ENCODE measurements around the gene HDGF. TPM values are rescaled to one million over a fixed set of nuclear protein-coding genes. Genes with fewer than 3 reads are reported as not detected.
A peak's percentile ranks its signal among the peaks of the same experiment; 100 is the strongest.

Gene HDGF
- total and polyA plus RNA-seq, 2 of the 8 experiments (the other 6 are each of a cell fraction or from before 2014, with no cell fraction given) = 145 to 391 TPM

- CTCF ChIA-PET (ENCODE audit: partially characterized antibody) = interaction anchor here (0.8 to 3.2 kb wide), 4 partner anchors 21 to 110 kb away, joined by 3 to 26 read pairs (median 6); partner anchors contain the start of gene NTRK1
- Histone ChIP-seq H3K14ac (ENCODE audit: insufficient read length) (no peak overlapping the region), H2BK20ac (ENCODE audit: low read length) (no peak overlapping the region), H3K27me3 (replicated peaks in 1 of 4; ENCODE audit: control insufficient read depth in 3 of 4, extremely low read depth in 1 of 4, insufficient read depth in 3 of 4, low read length in 3 of 4) (no peaks in the 10 kb centered on the region), H3K36me3 (ENCODE audit: control insufficient read depth in 2 of 4, insufficient read depth in 4 of 4, low read length in 3 of 4) (peaks cover 0 to 3% (median 0%) of the 10 kb centered on the region in 4 experiments; a peak in 1 of 8 replicates), H3K4me2 (ENCODE audit: insufficient read depth in 1 of 2, low read depth in 2 of 2, low read length in 2 of 2) (peak overlapping the region; percentile 91 to 99), H4K5ac (ENCODE audit: insufficient read length, low read depth, low read length) (peak overlapping the region; percentile 1), H3K4me3 (ENCODE audit: extremely low read depth in 1 of 4, insufficient read depth in 2 of 4, low read depth in 3 of 4, low read length in 4 of 4) (peak overlapping the region; percentile 75 to 100 (median 84)), H3K79me2 (ENCODE audit: control insufficient read depth in 1 of 2, insufficient read depth in 2 of 2, low read length in 2 of 2) (peaks cover 30 to 64% of the 10 kb centered on the region in 2 experiments), H3K18ac (ENCODE audit: extremely low read depth, low read length) (peak overlapping the region; percentile 61; the same call in 1 of the 2 replicates), H3K27ac (ENCODE audit: low read depth, low read length) (peak overlapping the region; percentile 96; the same call in 1 of the 2 replicates), H3K4me1 (replicated peaks in 1 of 4; ENCODE audit: control insufficient read depth in 3 of 4, insufficient read depth in 4 of 4, low read length in 3 of 4) (peaks cover 32 to 49% (median 37%) of the 10 kb centered on the region in 4 experiments), H3K9ac (replicated peaks in 1 of 4; ENCODE audit: extremely low read depth in 1 of 4, low read depth in 3 of 4, low read length in 3 of 4) (peak overlapping the region; percentile 74 to 96 (median 82)), H2AK5ac (ENCODE audit: low read depth, low read length) (no peak overlapping the region), H4K20me1 (replicated peaks in 1 of 2; ENCODE audit: control insufficient read depth in 1 of 2, insufficient read depth in 2 of 2, low read length in 2 of 2) (peaks cover 0 to 5% of the 10 kb centered on the region in 2 experiments), H3K9me3 (ENCODE audit: insufficient read depth in 2 of 2, low read depth in 1 of 2, low read length in 1 of 2) (no peaks in the 10 kb centered on the region), H3K79me1 (ENCODE audit: low read depth, low read length) (peaks cover 20% of the 10 kb centered on the region), H2BK15ac (ENCODE audit: low read length) (0 out of 2 replicates have a peak overlapping the region, but pooled peaks have one; percentile 40), H2BK120ac (replicated peaks; ENCODE audit: low read depth, low read length) (no peak overlapping the region), H3K56ac (replicated peaks; ENCODE audit: insufficient read length, low read depth, low read length) (no peak overlapping the region), H4K91ac (replicated peaks; ENCODE audit: insufficient read length, low read length) (peak overlapping the region; percentile 11), H3K4ac (replicated peaks; ENCODE audit: insufficient read length, low read depth, low read length) (no peak overlapping the region), H3K23me2 (ENCODE audit: low read depth, low read length) (peaks cover 12% of the 10 kb centered on the region), H2BK5ac (ENCODE audit: low read depth, low read length) (peak overlapping the region; percentile 67; the same call in 1 of the 2 replicates), H2AFZ (ENCODE audit: low read length) (no peak overlapping the region), H3K23ac (ENCODE audit: insufficient read length) (no peak overlapping the region), H2BK12ac (ENCODE audit: low read depth, low read length) (peak overlapping the region; percentile 33; the same call in 1 of the 2 replicates), H4K8ac (ENCODE audit: extremely low read depth, insufficient read depth, low read length) (no peak overlapping the region)
- no peak for FAIRE-seq
- no peak for DNase-seq (ENCODE audit: low read depth in 1 of 2, low spot score in 2 of 2)
- POLR2A ChIA-PET (ENCODE audit: partially characterized antibody) = interaction anchor here (0.9 to 8.8 kb wide), 11 partner anchors 9 to 73 kb away, joined by 3 to 121 read pairs (median 10); partner anchors contain the start of genes ISG20L2, METTL25B, MRPL24 and NES
- TF ChIP-seq MAX (IDR thresholded peaks at IDR 0.05) = peak; percentile 34; the same call in 1 of the 2 replicates
- TF ChIP-seq ATF3 (IDR thresholded peaks at IDR 0.05; ENCODE audit: insufficient read depth, low read depth, low read length) = no peak
- TF ChIP-seq POLR2AphosphoS5 (IDR thresholded peaks at IDR 0.05; ENCODE audit: low read depth, low read length) = 0 out of 2 replicates have a peak, but pooled peaks have one; percentile 31
- TF ChIP-seq KDM5A (IDR thresholded peaks at IDR 0.05; ENCODE audit: low read length) = no peak
- no peak for TF ChIP-seq SP4 (IDR thresholded peaks at IDR 0.05; ENCODE audit: low read length)
- TF ChIP-seq CBX8 (IDR thresholded peaks at IDR 0.05; ENCODE audit: borderline replicate concordance, low read depth, low read length) = no peak
- no peak for TF ChIP-seq RNF2 (IDR thresholded peaks at IDR 0.05; ENCODE audit: borderline replicate concordance, low read depth, low read length, missing control alignments, poor library complexity, severe bottlenecking)
- TF ChIP-seq YY1 (IDR thresholded peaks at IDR 0.05; ENCODE audit: low read depth, low read length) = no peak
- no peak for TF ChIP-seq E2F6 (IDR thresholded peaks at IDR 0.05)
- TF ChIP-seq GABPA (IDR thresholded peaks at IDR 0.05; ENCODE audit: borderline replicate concordance, insufficient read depth, low read length) = no peak
- TF ChIP-seq CBX5 (IDR thresholded peaks at IDR 0.05; ENCODE audit: low read depth, low read length) = no peak
- WGBS, 2 experiments (ENCODE audit: extremely low coverage in 1 of 2, insufficient coverage in 1 of 2, insufficient read length in 1 of 2, insufficient replicate concordance in 2 of 2, low coverage in 1 of 2, low lambda C conversion rate in 2 of 2, missing lambda C conversion rate in 1 of 2) = 5% methylated on average over 5 of the region's 5 CpGs; no CpG with 5 or more reads in 1 of the 2 experiments
Observed at GRCh38 chr1:156750191-156750672, 1.2 kb downstream of the HDGF start.

Measured in H1 (cell line).